GM12878 (cell line): ENCODE data around the gene FAXC. TPM values are rescaled to one million over a fixed set of nuclear protein-coding genes. Genes with fewer than 3 reads are reported as not detected.

Experiments
- ATAC-seq: fragments of 200-7000 bp; cut with Tn5 transposase; 3 replicates; pipeline ENCODE4 v1.9.1; 2020; ENCODE audit warnings: mild to moderate bottlenecking, moderate library complexity
- BruUV-seq: library from RNA; stranded (reverse); fragments of 400-500 nt; replicated peaks from 2 replicates; lab custom pipeline; 2021; lab: Mats Ljungman, UMichigan
- CTCF ChIA-PET: fragments of 300-600 bp; sonication (Branson Sonifier 250); formaldehyde crosslinking; extraction: SDS; loops from one replicate; lab custom pipeline; 2021; ENCODE audit warnings: inconsistent platforms; lab: Yijun Ruan, JAX
- POLR2A ChIA-PET: fragments of 350-600 bp; formaldehyde crosslinking; extraction: SDS; loops from one replicate; lab custom pipeline; 2021; ENCODE audit warnings: inconsistent platforms; lab: Charles Lee
- RAD21 ChIA-PET: fragments of 300-600 bp; sonication (Branson Sonifier 250); formaldehyde crosslinking; loops from one replicate; lab custom pipeline; 2023; ENCODE audit warnings: antibody characterized with exemption; ENCODE audit not compliant: unreplicated experiment; lab: Charles Lee
- SMC1A ChIA-PET: fragments of 300-600 bp; sonication (Branson Sonifier 250); formaldehyde crosslinking; loops from one replicate; lab custom pipeline; 2023; ENCODE audit not compliant: unreplicated experiment, uncharacterized antibody; lab: Charles Lee
- DNase-seq: peaks from one replicate; pipeline ENCODE4 v3.0.0-alpha.2; 2011; ENCODE audit warnings: low read depth, low spot score
- FAIRE-seq: peaks from 3 replicates; lab custom pipeline; 2011; peaks lifted over from hg19 to GRCh38; lab: Jason Lieb, UNC
- H2AFZ ChIP-seq: 2 replicates; pipeline ENCODE4 v1.6.0; 2011; ENCODE audit warnings: low read depth, low read length, control low read depth; ENCODE audit not compliant: control insufficient read depth
- H3K27ac ChIP-seq: 2 replicates; pipeline ENCODE4 v1.5.1; 2011; ENCODE audit warnings: control low read depth; ENCODE audit not compliant: control insufficient read depth, insufficient read depth
- H3K27me3 ChIP-seq, 2 experiments: replicated peaks in 1 of 2; 2 replicates each; pipeline versions ENCODE4 v1.6.0 to v1.6.1; 2011; ENCODE audit warnings: low read length in 1 of 2; ENCODE audit not compliant: control insufficient read depth in 2 of 2, insufficient read depth in 2 of 2
- H3K36me3 ChIP-seq, 2 experiments: 2 replicates each; pipeline ENCODE4 v1.5.1; 2011; ENCODE audit warnings: low read length in 1 of 2; ENCODE audit not compliant: control insufficient read depth in 2 of 2, insufficient read depth in 2 of 2
- H3K4me1 ChIP-seq: 2 replicates; pipeline ENCODE4 v1.6.1; 2011; ENCODE audit warnings: mild to moderate bottlenecking, low read length, moderate library complexity, mixed read lengths; ENCODE audit not compliant: control insufficient read depth, insufficient read depth
- H3K4me2 ChIP-seq: 2 replicates; pipeline ENCODE4 v1.6.0; 2011; ENCODE audit warnings: control low read depth; ENCODE audit not compliant: control insufficient read depth, insufficient read depth
- H3K4me3 ChIP-seq: fragments of 200-600 bp; sonication (generic); 2 replicates; pipeline ENCODE4 v1.5.1; 2016
- H3K79me2 ChIP-seq: 2 replicates; pipeline ENCODE4 v1.6.0; 2011; ENCODE audit warnings: low read length; ENCODE audit not compliant: control insufficient read depth, insufficient read depth
- H3K9ac ChIP-seq: 2 replicates; pipeline ENCODE4 v1.8.0; 2011; ENCODE audit warnings: low read length, control low read depth, mixed read lengths; ENCODE audit not compliant: control insufficient read depth, insufficient read depth
- H3K9me3 ChIP-seq: replicated peaks from 3 replicates; pipeline ENCODE4 v1.5.1; 2011; ENCODE audit warnings: mild to moderate bottlenecking, low read length; ENCODE audit not compliant: control insufficient read depth, insufficient read depth
- H4K20me1 ChIP-seq: 2 replicates; pipeline ENCODE4 v1.6.0; 2011; ENCODE audit not compliant: control insufficient read depth, insufficient read depth
- ETV6 ChIP-seq, 2 experiments: fragments of 450-650 bp in 1 of 2; IDR thresholded peaks in 1 of 2; conservative IDR thresholded peaks in 1 of 2; 2 replicates each; pipeline ENCODE4 v1.6.1; 2014; ENCODE audit warnings: antibody characterized with exemption in 1 of 2, borderline replicate concordance in 1 of 2, low read depth in 1 of 2, mild to moderate bottlenecking in 1 of 2, moderate library complexity in 1 of 2
- HDAC6 ChIP-seq: fragments of 200-600 bp; sonication (generic); IDR thresholded peaks from one replicate; pipeline ENCODE4 v1.8.0; 2017; ENCODE audit warnings: antibody characterized with exemption; ENCODE audit not compliant: unreplicated experiment
- MXI1 ChIP-seq: fragments of 150-350 bp; IDR thresholded peaks from 2 replicates; pipeline ENCODE4 v1.6.1; 2011; ENCODE audit warnings: low read depth, mild to moderate bottlenecking, inconsistent platforms, low read length, improper control_type of control experiment
- NBN ChIP-seq: fragments of 450-650 bp; IDR thresholded peaks from 2 replicates; pipeline ENCODE4 v1.6.1; 2016
- NFIC ChIP-seq: IDR thresholded peaks from 2 replicates; pipeline ENCODE4 v1.6.1; 2012; ENCODE audit warnings: low read depth, mild to moderate bottlenecking, inconsistent platforms, low read length, moderate library complexity
- SP1 ChIP-seq: IDR thresholded peaks from one replicate; pipeline ENCODE4 v1.6.1; 2011; ENCODE audit warnings: low read depth, low read length
- WGBS: methylation state at CpG from one replicate; pipeline ENCODE4 v1.1.6; 2016; ENCODE audit warnings: low lambda C conversion rate; ENCODE audit not compliant: insufficient replicate concordance, insufficient coverage; ENCODE audit errors: missing lambda C conversion rate; 5-methylcytosine and 5-hydroxymethylcytosine counted together
- in situ Hi-C: fragments of 300-500 bp; cut with MboI; formaldehyde crosslinking; loops from 9 replicates; pipeline ENCODE4 v1.14.3; 2018; ENCODE audit warnings: mixed read lengths
- intact Hi-C: fragments of 100-400 bp; cut with micrococcal nuclease; formaldehyde crosslinking; loops from one replicate; pipeline ENCODE4 v1.14.2; 2022; ENCODE audit not compliant: unreplicated experiment
- polyA plus RNA-seq, 11 experiments: library from polyadenylated mRNA; depleted of rRNA in 4 of 11; unstranded in 6 of 11; stranded (reverse) in 5 of 11; fragments of >200 nt; fragmentation: Nextera tagmentation in 4 of 11; fragmentation: Illumina TruSeq in 1 of 11; extraction: Ambion mirVana in 4 of 11; extraction: Trizol in 1 of 11; gene quantifications; 1 replicate in 1 of 11; 2 replicates in 10 of 11; pipeline versions ENCODE4 v1.2.1 to v1.2.3, GENCODE V29; 2011 to 2016; ENCODE audit warnings: inconsistent platforms in 2 of 11, missing spikeins in 2 of 11, low read depth in 1 of 11
- total RNA-seq, 4 experiments: library from RNA; depleted of rRNA in 3 of 4; stranded (reverse); fragments of >200 nt in 3 of 4; fragmentation: Illumina TruSeq in 1 of 4; extraction: Trizol in 1 of 4; gene quantifications; 2 replicates each; pipeline versions ENCODE4 v1.2.1 to v1.2.3, GENCODE V29; 2013 to 2021
- TF ChIP-seq, protein P1 (sequence below): IDR thresholded peaks from 2 replicates; pipeline ENCODE4 v1.6.1; 2012; ENCODE audit warnings: low read length, inconsistent platforms
- TF ChIP-seq, protein P2 (sequence below): fragments of 450-650 bp; IDR thresholded peaks from 2 replicates; pipeline ENCODE4 v1.6.1; 2016; ENCODE audit warnings: mild to moderate bottlenecking

Gene FAXC
- total and polyA plus RNA-seq, 10 of the 15 experiments (the other 5 are each of a cell fraction or from before 2014, with no cell fraction given), result not detected

- TF ChIP-seq ETV6 (conservative IDR thresholded peaks at IDR 0.05 in 1 of 2, IDR thresholded peaks at IDR 0.05 in 1 of 2; ENCODE audit: borderline replicate concordance in 1 of 2, low read depth in 1 of 2), result peak in 1 of 2 experiments; percentile 47; a peak in 1 of 4 replicates
- TF ChIP-seq, protein P1, sequence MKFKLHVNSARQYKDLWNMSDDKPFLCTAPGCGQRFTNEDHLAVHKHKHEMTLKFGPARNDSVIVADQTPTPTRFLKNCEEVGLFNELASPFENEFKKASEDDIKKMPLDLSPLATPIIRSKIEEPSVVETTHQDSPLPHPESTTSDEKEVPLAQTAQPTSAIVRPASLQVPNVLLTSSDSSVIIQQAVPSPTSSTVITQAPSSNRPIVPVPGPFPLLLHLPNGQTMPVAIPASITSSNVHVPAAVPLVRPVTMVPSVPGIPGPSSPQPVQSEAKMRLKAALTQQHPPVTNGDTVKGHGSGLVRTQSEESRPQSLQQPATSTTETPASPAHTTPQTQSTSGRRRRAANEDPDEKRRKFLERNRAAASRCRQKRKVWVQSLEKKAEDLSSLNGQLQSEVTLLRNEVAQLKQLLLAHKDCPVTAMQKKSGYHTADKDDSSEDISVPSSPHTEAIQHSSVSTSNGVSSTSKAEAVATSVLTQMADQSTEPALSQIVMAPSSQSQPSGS, result peak; percentile 38; the same call in 1 of the 2 replicates
Observed at GRCh38 chr6:99364026-99364425, 14.6 kb upstream of the FAXC start (continued).

- Histone ChIP-seq H4K20me1 (no peaks in the 10 kb centered on the region), H3K4me3 (no peak overlapping the region), H3K27ac (no peak overlapping the region), H3K9ac (no peak overlapping the region), H3K36me3 (no peaks in the 10 kb centered on the region), H3K9me3 (no peaks in the 10 kb centered on the region), H3K4me2 (no peak overlapping the region), H3K79me2 (no peaks in the 10 kb centered on the region), H3K27me3 (no peaks in the 10 kb centered on the region), H2AFZ (no peak overlapping the region), H3K4me1 (0 out of 2 replicates have a peak, but pooled peaks cover 2% of the 10 kb centered on the region)
- ChIA-PET SMC1A (no interaction called here), POLR2A (no interaction called here), RAD21 (interaction anchor here (0.6 kb wide), 1 partner anchor 42 kb away, joined by 3 read pairs; no protein-coding TSS in a partner anchor), CTCF (interaction anchor here (1.5 kb wide), 1 partner anchor 33 kb away, joined by 4 read pairs; no protein-coding TSS in a partner anchor)
- TF ChIP-seq, protein P2, sequence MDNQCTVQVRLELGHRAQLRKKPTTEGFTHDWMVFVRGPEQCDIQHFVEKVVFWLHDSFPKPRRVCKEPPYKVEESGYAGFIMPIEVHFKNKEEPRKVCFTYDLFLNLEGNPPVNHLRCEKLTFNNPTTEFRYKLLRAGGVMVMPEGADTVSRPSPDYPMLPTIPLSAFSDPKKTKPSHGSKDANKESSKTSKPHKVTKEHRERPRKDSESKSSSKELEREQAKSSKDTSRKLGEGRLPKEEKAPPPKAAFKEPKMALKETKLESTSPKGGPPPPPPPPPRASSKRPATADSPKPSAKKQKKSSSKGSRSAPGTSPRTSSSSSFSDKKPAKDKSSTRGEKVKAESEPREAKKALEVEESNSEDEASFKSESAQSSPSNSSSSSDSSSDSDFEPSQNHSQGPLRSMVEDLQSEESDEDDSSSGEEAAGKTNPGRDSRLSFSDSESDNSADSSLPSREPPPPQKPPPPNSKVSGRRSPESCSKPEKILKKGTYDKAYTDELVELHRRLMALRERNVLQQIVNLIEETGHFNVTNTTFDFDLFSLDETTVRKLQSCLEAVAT, result no peak
- no peak for TF ChIP-seq SP1
- TF ChIP-seq NBN, result no peak
- TF ChIP-seq MXI1, result no peak
- no peak for TF ChIP-seq NFIC
- no peak for TF ChIP-seq HDAC6
- 95% methylated on average over 1 of the region's 1 CpG for WGBS
- DNase-seq, result no peak
- FAIRE-seq, result no peak
- ATAC-seq, result no peak; the same call in 2 of the 3 replicates
- no TSS peak for BruUV-seq
- intact Hi-C loops, result no loop called here
- in situ Hi-C loops, result no loop called here
Observed at GRCh38 chr6:99362678-99363268, 13.3 kb upstream of the FAXC start.
